COLO668 (cell line): ENCODE measurements around the gene MRPS25.

Source experiments
- DNase-seq: peaks from one replicate; lab custom pipeline; 2025; ENCODE audit not compliant: unreplicated experiment; lab: John Stamatoyannopoulos, UW

Gene MRPS25

GRCh38 chr3:15064835-15065549, at the start of gene MRPS25:
Gene MRPS25 (minus strand): TSS chr3:15065315. CDS start chr3:15065194, 121 bp downstream.
- DNase-seq = peak; percentile 90

GRCh38 chr3:15113884-15114283, 48.8 kb upstream of the MRPS25 start:
- DNase-seq = no peak

GRCh38 chr3:15113471-15113870, 48.4 kb upstream of the MRPS25 start:
- peak; percentile 43 for DNase-seq

GRCh38 chr3:15112011-15112410, 46.9 kb upstream of the MRPS25 start:
- DNase-seq = no peak

GRCh38 chr3:15110206-15110605, 45.1 kb upstream of the MRPS25 start:
- no peak for DNase-seq

GRCh38 chr3:15108869-15109268, 43.8 kb upstream of the MRPS25 start:
- no peak for DNase-seq

- peak; percentile 69 for DNase-seq
Measured at GRCh38 chr3:15108082-15108545, 43.0 kb upstream of the MRPS25 start.

- no peak for DNase-seq
Measured at GRCh38 chr3:15107075-15107947, 42.2 kb upstream of the MRPS25 start.

GRCh38 chr3:15102836-15103235, 37.7 kb upstream of the MRPS25 start:
- no peak for DNase-seq

- DNase-seq = no peak
Measured at GRCh38 chr3:15102256-15102655, 37.1 kb upstream of the MRPS25 start.

- no peak for DNase-seq
Measured at GRCh38 chr3:15099364-15100098, 34.4 kb upstream of the MRPS25 start.

GRCh38 chr3:15098503-15099363, 33.6 kb upstream of the MRPS25 start, which contains the start of gene RBSN:
Gene RBSN (minus strand): TSS chr3:15099148. CDS start chr3:15096120, 3,028 bp downstream.
- DNase-seq = peak; percentile 92

- no peak for DNase-seq
Measured at GRCh38 chr3:15097891-15098290, 32.8 kb upstream of the MRPS25 start.

- no peak for DNase-seq
Measured at GRCh38 chr3:15096046-15096445, 30.9 kb upstream of the MRPS25 start.

- no peak for DNase-seq
Measured at GRCh38 chr3:15094187-15094875, 29.2 kb upstream of the MRPS25 start.

GRCh38 chr3:15092686-15093085, 27.6 kb upstream of the MRPS25 start:
- DNase-seq = no peak

GRCh38 chr3:15091575-15091974, 26.5 kb upstream of the MRPS25 start:
- no peak for DNase-seq

GRCh38 chr3:15089201-15089600, 24.1 kb upstream of the MRPS25 start:
- no peak for DNase-seq

- no peak for DNase-seq
Measured at GRCh38 chr3:15086699-15087098, 21.6 kb upstream of the MRPS25 start.

GRCh38 chr3:15086263-15086662, 21.1 kb upstream of the MRPS25 start:
- no peak for DNase-seq
